HEK293 (cell line): ENCODE data around the gene CD276.

ENCODE experiments used
- GLIS2 ChIP-seq: fragments of 450-650 bp; formaldehyde crosslinking; IDR thresholded peaks from 2 replicates; pipeline ENCODE4 v1.5.1; 2016; ENCODE audit warnings: missing biosample characterization, missing genetic modification characterization
- PRDM6 ChIP-seq: fragments of 450-650 bp; formaldehyde crosslinking; IDR thresholded peaks from 2 replicates; pipeline ENCODE4 v1.5.1; 2017; ENCODE audit warnings: missing biosample characterization, missing genetic modification characterization
- SCRT1 ChIP-seq: fragments of 450-650 bp; formaldehyde crosslinking; IDR thresholded peaks from 2 replicates; pipeline ENCODE4 v1.5.1; 2016; ENCODE audit warnings: missing biosample characterization, missing genetic modification characterization, borderline replicate concordance
- YY1 ChIP-seq: fragments of 450-650 bp; formaldehyde crosslinking; IDR thresholded peaks from 2 replicates; pipeline ENCODE4 v1.5.1; 2018; ENCODE audit warnings: missing biosample characterization, missing genetic modification characterization
- ZBTB10 ChIP-seq: fragments of 450-650 bp; formaldehyde crosslinking; IDR thresholded peaks from 2 replicates; pipeline ENCODE4 v1.5.1; 2016; ENCODE audit warnings: missing biosample characterization, missing genetic modification characterization
- ZBTB17 ChIP-seq: fragments of 450-650 bp; formaldehyde crosslinking; IDR thresholded peaks from 2 replicates; pipeline ENCODE4 v1.5.1; 2016; ENCODE audit warnings: missing biosample characterization, missing genetic modification characterization
- ZNF121 ChIP-seq: fragments of 450-650 bp; formaldehyde crosslinking; IDR thresholded peaks from 2 replicates; pipeline ENCODE4 v1.5.1; 2016; ENCODE audit warnings: missing biosample characterization, missing genetic modification characterization
- ZNF174 ChIP-seq: fragments of 450-650 bp; formaldehyde crosslinking; IDR thresholded peaks from 2 replicates; pipeline ENCODE4 v1.5.0; 2017; ENCODE audit warnings: missing biosample characterization, mild to moderate bottlenecking, missing genetic modification characterization
- ZNF214 ChIP-seq: fragments of 450-650 bp; formaldehyde crosslinking; IDR thresholded peaks from 2 replicates; pipeline ENCODE4 v1.5.1; 2017; ENCODE audit warnings: missing biosample characterization, mild to moderate bottlenecking, missing genetic modification characterization, borderline replicate concordance
- ZNF223 ChIP-seq: fragments of 450-650 bp; formaldehyde crosslinking; IDR thresholded peaks from 2 replicates; pipeline ENCODE4 v1.5.1; 2016; ENCODE audit warnings: missing biosample characterization, missing genetic modification characterization
- ZNF266 ChIP-seq: fragments of 450-650 bp; formaldehyde crosslinking; IDR thresholded peaks from 2 replicates; pipeline ENCODE4 v1.5.1; 2016; ENCODE audit warnings: missing biosample characterization, missing genetic modification characterization, low read depth
- ZNF280C ChIP-seq: fragments of 450-650 bp; formaldehyde crosslinking; IDR thresholded peaks from 2 replicates; pipeline ENCODE4 v1.5.1; 2016; ENCODE audit warnings: missing biosample characterization, missing genetic modification characterization
- ZNF341 ChIP-seq: fragments of 450-650 bp; formaldehyde crosslinking; IDR thresholded peaks from 2 replicates; pipeline ENCODE4; 2016; ENCODE audit warnings: low read depth, missing biosample characterization, missing genetic modification characterization
- ZNF366 ChIP-seq: fragments of 450-650 bp; formaldehyde crosslinking; conservative IDR thresholded peaks from 2 replicates; pipeline ENCODE4 v1.5.1; 2016; ENCODE audit warnings: missing biosample characterization, missing genetic modification characterization
- ZNF426 ChIP-seq: fragments of 450-650 bp; formaldehyde crosslinking; IDR thresholded peaks from 2 replicates; pipeline ENCODE4 v1.5.1; 2017; ENCODE audit warnings: missing biosample characterization, missing genetic modification characterization, mild to moderate bottlenecking, inconsistent platforms, moderate library complexity
- ZNF48 ChIP-seq: fragments of 450-650 bp; formaldehyde crosslinking; IDR thresholded peaks from 2 replicates; pipeline ENCODE4 v1.5.1; 2016; ENCODE audit warnings: missing biosample characterization, missing genetic modification characterization
- ZNF548 ChIP-seq: fragments of 450-650 bp; formaldehyde crosslinking; IDR thresholded peaks from 2 replicates; pipeline ENCODE4 v1.5.1; 2016; ENCODE audit warnings: missing biosample characterization, missing genetic modification characterization
- ZNF560 ChIP-seq: fragments of 450-650 bp; formaldehyde crosslinking; IDR thresholded peaks from 2 replicates; pipeline ENCODE4 v1.5.1; 2017; ENCODE audit warnings: missing biosample characterization, missing genetic modification characterization, borderline replicate concordance
- ZNF639 ChIP-seq: fragments of 450-650 bp; formaldehyde crosslinking; IDR thresholded peaks from 2 replicates; pipeline ENCODE4 v1.5.1; 2016; ENCODE audit warnings: missing biosample characterization, missing genetic modification characterization
- ZNF692 ChIP-seq: fragments of 450-650 bp; formaldehyde crosslinking; IDR thresholded peaks from 2 replicates; pipeline ENCODE4 v1.5.1; 2016; ENCODE audit warnings: missing biosample characterization, missing genetic modification characterization
- ZNF792 ChIP-seq: fragments of 450-650 bp; formaldehyde crosslinking; IDR thresholded peaks from 2 replicates; pipeline ENCODE4 v1.5.1; 2016; ENCODE audit warnings: missing biosample characterization, missing genetic modification characterization
- ZNF843 ChIP-seq: fragments of 450-650 bp; formaldehyde crosslinking; IDR thresholded peaks from 2 replicates; pipeline ENCODE4 v1.5.1; 2016; ENCODE audit warnings: missing biosample characterization, missing genetic modification characterization
- TF ChIP-seq, protein P1 (sequence below): fragments of 450-650 bp; formaldehyde crosslinking; IDR thresholded peaks from 2 replicates; pipeline ENCODE4 v1.5.1; 2016; ENCODE audit warnings: missing biosample characterization, missing genetic modification characterization
- TF ChIP-seq, protein P2 (sequence below): fragments of 450-650 bp; formaldehyde crosslinking; IDR thresholded peaks from 2 replicates; pipeline ENCODE4 v1.5.0; 2017; ENCODE audit warnings: missing biosample characterization, missing genetic modification characterization, borderline replicate concordance

Gene CD276

GRCh38 chr15:73684581-73685455 is 635 bp downstream of the CD276 start (continued):
- TF ChIP-seq ZNF121: no peak
- TF ChIP-seq ZNF366 (tag by site-specific recombination): peak; percentile 70
- TF ChIP-seq ZNF560 (tag by site-specific recombination): no peak
- no peak for TF ChIP-seq ZNF48
- no peak for TF ChIP-seq ZNF223 (tag by site-specific recombination)
- TF ChIP-seq PRDM6 (tag by site-specific recombination): no peak
- TF ChIP-seq ZNF266 (tag by site-specific recombination): no peak
- no peak for TF ChIP-seq ZNF214 (tag by site-specific recombination)
- peak; percentile 36; the same call in 1 of the 2 replicates for TF ChIP-seq ZBTB10 (tag by site-specific recombination)
- TF ChIP-seq GLIS2: peak; percentile 82
- no peak for TF ChIP-seq ZNF174 (tag by site-specific recombination)
- TF ChIP-seq ZNF426 (tag by site-specific recombination): no peak
- TF ChIP-seq ZNF843 (tag by site-specific recombination): no peak
- no peak for TF ChIP-seq ZNF280C (tag by site-specific recombination)
- TF ChIP-seq, protein P1, sequence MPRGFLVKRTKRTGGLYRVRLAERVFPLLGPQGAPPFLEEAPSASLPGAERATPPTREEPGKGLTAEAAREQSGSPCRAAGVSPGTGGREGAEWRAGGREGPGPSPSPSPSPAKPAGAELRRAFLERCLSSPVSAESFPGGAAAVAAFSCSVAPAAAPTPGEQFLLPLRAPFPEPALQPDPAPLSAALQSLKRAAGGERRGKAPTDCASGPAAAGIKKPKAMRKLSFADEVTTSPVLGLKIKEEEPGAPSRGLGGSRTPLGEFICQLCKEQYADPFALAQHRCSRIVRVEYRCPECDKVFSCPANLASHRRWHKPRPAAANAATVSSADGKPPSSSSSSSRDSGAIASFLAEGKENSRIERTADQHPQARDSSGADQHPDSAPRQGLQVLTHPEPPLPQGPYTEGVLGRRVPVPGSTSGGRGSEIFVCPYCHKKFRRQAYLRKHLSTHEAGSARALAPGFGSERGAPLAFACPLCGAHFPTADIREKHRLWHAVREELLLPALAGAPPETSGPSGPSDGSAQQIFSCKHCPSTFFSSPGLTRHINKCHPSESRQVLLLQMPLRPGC (tag by site-specific recombination): peak; percentile 47; the same call in 1 of the 2 replicates
- TF ChIP-seq SCRT1 (tag by site-specific recombination): no peak
- peak; percentile 31; the same call in 1 of the 2 replicates for TF ChIP-seq ZNF639 (tag by site-specific recombination)
- TF ChIP-seq, protein P2, sequence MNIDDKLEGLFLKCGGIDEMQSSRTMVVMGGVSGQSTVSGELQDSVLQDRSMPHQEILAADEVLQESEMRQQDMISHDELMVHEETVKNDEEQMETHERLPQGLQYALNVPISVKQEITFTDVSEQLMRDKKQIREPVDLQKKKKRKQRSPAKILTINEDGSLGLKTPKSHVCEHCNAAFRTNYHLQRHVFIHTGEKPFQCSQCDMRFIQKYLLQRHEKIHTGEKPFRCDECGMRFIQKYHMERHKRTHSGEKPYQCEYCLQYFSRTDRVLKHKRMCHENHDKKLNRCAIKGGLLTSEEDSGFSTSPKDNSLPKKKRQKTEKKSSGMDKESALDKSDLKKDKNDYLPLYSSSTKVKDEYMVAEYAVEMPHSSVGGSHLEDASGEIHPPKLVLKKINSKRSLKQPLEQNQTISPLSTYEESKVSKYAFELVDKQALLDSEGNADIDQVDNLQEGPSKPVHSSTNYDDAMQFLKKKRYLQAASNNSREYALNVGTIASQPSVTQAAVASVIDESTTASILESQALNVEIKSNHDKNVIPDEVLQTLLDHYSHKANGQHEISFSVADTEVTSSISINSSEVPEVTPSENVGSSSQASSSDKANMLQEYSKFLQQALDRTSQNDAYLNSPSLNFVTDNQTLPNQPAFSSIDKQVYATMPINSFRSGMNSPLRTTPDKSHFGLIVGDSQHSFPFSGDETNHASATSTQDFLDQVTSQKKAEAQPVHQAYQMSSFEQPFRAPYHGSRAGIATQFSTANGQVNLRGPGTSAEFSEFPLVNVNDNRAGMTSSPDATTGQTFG (tag by site-specific recombination): no peak
- TF ChIP-seq YY1 (tag by site-specific recombination): 0 out of 2 replicates have a peak, but pooled peaks have one; percentile 0
- no peak for TF ChIP-seq ZNF548 (tag by site-specific recombination)
- TF ChIP-seq ZNF692: peak; percentile 82
- TF ChIP-seq ZNF341 (tag by site-specific recombination): no peak
- no peak for TF ChIP-seq ZNF792 (tag by site-specific recombination)
- no peak; the same call in 1 of the 2 replicates for TF ChIP-seq ZBTB17
